Limb (tissue), 2 donors: ENCODE measurements around the gene CDIPT.
A peak's percentile ranks its signal among the peaks of the same experiment; 100 is the strongest.
"Not testable (repeated sequence)": the region's sequence is repeated elsewhere in the genome, so short reads cannot be mapped to it uniquely, and the experiment has no call there.

Experiments used
- DNase-seq, 2 donors: peaks; one replicate each; pipeline ENCODE4 v3.0.0-alpha.2; 2016; ENCODE audit errors: extremely low spot score in 2 of 2

The CDIPT gene

DNA sequence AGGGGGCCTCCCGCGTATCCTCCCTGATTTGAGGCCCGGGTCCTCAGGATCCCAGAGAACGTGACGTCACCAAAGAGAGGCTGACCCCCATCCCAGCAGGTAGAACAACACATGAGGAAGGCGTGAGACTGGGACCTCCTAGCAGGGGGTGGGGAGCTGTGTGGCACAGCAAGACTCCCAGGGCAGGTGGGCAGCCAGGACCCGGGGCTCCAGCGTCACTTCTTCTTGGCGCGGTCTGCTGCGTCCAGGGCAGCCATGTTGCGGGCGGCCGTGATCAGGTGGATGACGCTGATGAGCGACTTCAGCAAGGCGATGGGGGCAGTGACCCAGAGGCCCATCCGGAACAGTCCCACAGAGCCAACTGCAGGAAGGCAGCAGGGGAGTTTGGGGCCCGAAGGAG lies 4.1 kb downstream of the CDIPT start:
- no peak for DNase-seq

DNA sequence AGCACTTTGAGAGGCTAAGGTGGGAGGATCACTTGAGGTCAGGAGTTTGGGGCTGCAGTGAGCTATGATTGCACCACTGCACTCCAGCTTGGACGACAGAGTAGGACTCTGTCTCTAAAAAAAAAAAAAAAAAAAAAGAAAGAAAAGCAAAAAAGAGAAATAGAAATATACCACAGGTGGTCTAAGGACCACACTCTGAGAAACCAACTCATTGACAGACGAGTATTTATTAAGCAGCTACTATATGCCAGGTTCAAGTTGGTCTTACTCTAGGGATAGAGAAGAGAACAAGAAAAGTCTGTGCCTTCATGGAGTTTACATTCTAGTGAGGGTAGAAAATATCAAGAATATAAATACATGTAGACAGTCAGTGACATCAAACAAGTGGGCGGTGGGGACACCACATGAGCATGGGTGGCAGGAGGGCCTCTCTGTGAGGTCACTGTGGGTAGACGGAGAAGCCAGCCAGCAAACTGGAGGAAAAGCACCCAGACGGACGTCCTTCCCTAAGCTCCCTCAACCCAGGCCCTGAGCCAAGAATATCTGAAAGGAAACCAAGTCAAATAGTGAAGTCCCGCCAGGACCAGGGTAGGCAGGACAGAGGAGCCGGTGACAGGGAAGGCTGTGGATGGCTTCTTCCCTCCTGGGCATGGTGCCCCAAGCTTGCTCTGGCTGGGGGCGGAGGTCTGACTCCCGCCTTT lies 4.7 kb downstream of the CDIPT start:
- no peak for DNase-seq

DNA sequence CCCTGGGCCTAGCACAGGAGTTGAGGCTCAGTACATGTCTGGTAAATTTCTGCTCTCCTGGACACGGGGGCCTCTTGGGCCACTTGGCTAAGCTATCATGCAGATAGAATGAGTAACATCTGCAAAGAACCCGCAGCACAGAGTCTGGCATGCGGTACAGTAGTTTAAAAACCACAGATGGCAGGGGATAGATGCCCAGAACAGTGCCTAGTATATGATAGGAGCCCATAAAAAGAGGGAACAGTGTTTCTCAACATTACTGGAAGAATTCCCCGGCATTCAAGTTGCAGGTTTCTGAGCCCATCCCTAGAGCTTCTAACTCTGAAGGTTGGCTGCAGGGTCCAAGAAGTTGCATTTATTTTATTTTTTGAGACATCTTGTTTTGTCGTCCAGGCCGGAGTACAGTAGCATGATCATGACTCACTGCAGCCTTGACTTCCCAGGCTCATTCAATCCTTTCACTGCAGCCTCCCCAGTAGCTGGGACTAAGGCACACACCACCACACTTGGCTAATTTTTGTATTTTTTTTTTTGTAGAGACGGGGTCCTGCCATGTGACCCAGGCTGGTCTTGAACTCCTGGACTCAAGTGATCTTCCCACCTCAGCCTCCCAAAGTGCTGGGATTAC lies 5.8 kb downstream of the CDIPT start:
- no peak for DNase-seq

DNA sequence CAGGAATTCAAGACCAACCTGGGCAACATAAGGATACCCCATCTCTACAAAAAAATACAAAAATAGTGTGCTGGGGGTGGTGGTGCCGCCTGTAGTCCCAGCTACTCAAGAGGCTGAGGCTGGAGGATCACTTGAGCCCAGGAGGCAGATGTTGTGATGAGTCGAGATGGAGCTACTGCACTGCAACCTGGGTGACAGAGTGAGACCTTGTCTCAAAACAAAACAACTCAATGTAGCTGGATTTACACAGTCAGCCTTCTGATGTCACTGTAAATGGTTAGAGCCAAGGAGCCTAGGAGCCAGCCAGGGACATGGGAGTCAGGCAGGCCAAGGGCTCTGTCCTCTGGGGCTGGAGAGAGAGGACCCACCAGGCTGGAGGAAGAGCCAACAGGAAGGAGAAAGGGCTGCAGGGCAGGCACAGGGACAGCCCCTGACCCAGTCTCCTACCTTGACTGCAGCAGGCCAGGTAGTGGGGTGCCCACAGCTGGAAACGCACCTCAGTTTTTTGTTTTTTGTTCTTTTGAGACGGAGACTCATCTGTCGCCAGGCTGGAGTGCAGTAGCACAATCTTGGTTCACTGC lies 8.4 kb downstream of the CDIPT start:
- no peak for DNase-seq

DNA sequence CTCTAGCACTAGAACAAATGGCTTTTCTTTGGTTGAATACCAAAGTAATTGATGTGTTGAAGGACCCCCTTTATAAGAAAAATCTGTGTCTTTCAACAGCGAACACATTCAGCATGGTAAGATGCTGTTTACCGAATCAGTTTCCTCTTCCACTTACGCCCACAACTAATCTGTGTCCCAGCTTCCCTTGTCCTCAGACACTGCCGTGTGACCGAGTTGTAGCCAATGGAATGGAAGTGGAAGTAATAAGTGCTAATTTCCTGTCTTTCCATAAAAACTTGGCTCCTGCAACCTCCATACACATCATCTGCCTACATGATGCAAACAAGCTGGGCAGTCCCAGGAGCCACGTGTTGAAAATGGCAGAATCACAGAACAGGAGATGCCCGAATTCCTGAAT lies 10.4 kb downstream of the CDIPT start:
- no peak for DNase-seq

DNA sequence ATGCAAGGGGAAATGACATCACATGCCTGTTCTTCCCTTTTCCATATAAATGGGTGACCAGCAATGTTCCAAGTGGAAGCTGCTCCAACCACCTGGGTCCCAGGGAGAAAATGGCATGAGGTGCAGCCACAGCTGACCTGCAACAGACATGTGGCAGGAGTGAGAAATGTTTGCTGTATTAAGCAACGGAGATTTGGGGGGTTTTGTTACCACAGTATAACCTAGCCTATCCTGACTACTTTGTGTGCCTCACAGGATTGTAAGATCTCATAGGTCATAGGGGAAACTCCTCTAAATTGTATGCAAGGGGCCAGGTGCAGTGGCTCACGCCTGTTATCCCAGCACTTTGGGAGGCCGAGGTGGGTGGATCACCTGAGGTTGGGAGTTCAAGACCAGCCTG lies 12.0 kb downstream of the CDIPT start:
- no peak for DNase-seq

DNA sequence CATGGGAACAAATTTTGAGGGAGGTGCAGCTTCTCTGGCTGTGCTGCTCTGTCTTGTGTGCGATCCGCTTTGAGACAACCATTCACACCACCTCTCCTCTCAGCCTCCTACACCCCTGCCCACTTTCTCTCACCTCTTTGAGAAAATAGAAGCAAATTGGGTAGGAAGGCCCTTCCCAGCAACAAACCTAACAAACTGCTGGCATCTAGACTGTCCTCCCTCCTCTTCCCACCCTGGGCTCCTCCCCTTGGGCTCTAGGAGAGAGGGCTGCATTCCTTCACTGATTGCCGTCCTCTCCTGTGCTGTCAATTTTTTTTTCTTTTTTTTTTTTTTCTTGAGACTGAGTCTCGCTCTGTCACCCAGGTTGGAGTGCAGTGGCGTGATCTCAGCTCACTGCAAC lies 13.5 kb downstream of the CDIPT start:
- DNase-seq = no peak

DNA sequence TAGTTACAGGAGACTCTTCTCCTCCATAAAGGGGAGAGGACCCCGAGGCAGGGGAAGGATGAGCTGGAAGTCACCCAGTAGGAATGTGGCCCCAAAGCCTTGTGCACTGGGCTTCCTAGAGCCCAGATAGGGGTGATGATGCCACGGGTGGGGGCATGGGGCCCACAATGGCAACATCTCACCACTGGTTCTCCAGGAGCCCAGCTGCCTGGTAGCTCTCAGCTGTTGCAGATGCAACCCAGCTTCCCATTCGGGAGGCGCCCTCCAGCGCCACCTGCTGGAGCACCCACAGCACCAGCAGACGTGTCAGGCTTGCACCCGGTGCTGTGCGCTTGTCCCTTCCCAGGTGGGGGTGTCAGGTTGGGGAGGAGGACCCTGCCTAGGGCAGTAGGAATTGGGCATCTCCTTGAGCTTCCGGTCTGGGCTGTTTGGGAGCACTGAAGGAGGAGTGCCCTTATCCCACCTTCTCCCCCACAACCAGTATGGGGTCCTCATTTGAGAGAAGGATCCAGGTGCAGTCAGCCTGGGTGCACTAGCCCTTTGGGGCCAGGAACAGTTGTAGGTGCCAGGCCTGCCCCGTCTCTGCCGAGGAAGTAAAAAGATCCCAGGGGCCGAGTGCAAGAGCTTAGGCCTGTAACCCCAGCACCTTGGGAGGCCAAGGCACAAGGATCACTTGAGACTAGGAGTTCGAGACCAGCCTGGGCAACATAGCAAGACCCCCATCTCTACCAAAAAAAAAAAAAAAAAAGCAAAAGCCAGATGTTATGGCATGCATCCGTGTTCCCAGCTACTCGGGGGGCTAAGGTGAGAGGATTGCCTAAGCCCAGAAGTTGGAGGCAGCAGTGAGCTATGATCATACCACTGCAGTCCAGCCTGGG lies 14.4 kb downstream of the CDIPT start:
- peak in 1 of 2 donors; percentile 69 for DNase-seq

DNA sequence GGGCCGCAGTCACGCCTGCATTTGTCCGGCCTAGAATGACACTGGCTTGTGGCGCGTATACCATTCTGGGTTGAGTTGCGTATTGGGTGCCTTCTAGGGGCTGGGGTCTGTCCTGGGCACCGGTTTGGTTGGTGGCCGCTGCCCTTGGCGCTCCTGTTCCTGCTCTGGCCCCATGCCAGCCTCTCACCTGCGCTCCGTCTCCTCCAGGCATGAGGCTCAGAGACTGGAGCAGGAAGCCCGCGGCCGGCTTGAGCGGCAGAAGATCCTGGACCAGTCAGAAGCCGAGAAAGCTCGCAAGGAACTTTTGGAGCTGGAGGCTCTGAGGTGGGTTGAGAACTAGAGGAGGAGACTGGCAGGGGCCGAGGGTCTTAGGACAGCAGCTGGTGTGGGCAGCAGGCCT lies 17.4 kb downstream of the CDIPT start:
- DNase-seq = no peak

DNA sequence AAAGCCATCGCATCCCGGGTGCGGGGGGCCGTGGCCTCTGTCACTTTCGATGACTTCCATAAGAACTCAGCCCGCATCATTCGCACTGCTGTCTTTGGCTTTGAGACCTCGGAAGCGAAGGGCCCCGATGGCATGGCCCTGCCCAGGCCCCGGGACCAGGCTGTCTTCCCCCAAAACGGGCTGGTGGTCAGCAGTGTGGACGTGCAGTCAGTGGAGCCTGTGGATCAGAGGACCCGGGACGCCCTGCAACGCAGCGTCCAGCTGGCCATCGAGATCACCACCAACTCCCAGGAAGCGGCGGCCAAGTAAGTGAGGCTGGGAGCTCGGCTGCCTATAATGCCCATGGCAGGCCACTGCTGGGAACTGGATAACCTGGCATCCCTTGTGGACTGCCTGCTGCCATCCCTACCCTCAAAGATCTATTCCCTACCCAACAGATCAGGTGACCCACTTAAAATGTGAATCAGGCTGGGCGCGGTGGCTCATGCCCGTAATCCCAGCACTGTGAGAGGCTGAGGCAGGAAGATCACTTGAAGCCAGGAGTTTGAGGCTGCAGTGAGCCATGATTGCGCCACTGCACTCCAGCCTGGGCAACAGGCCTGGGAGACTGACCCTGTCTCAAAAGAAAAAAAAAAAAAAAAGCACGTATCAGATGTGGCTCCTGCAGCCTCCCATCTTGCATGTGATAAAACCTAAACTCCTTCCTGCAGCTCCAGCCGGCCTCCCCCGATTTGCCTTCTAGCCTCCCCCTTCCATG lies 18.3 kb downstream of the CDIPT start:
- DNase-seq = no peak

DNA sequence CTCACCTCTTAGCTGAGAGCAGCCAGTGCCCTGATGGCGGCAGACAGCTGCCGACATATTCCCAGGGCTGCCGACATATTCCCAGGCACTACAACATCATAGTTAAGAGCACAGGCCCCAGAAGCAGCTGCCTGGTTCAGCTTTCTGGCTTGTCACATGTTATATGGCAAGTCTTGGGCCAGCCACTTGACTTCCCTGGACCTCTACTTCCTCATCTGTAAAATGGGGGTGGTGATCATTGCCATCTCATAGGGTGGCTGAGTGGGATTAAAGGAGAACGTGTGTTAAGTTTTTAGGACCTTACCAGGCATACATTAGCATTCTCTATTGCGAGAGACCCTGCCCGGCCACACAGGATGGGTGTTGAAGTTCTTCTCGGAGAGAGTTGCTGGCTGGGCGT lies 19.1 kb downstream of the CDIPT start:
- DNase-seq = no peak

DNA sequence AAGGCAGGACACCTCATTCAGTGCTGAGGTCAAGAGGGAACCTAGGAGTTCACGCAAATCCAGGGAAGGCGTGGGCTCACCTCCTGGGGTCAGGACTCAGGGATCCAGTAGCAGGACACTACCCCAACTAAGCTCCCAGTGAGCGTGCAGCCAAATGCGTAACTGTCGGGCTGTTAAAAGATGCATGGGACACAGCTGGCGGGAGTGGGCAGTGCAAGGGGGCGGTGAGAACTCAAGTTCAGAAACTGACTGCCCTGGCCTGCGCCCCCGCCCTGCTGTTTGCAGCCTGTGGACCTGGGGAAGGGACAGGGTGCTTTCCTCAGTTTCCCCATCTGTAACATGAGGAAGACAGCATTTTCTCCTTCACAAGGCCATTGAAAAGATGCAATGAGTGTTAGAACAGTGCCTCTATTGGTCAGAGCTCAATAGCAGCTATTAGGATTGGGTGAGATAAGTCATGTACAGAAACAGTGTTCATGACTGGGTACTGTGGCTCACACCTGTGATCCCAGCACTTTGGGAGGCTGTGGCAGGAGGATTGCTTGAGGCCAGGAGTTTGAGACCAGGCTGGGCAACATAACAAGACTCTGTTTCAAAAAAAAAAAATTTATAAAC lies 20.2 kb downstream of the CDIPT start:
- DNase-seq = no peak

DNA sequence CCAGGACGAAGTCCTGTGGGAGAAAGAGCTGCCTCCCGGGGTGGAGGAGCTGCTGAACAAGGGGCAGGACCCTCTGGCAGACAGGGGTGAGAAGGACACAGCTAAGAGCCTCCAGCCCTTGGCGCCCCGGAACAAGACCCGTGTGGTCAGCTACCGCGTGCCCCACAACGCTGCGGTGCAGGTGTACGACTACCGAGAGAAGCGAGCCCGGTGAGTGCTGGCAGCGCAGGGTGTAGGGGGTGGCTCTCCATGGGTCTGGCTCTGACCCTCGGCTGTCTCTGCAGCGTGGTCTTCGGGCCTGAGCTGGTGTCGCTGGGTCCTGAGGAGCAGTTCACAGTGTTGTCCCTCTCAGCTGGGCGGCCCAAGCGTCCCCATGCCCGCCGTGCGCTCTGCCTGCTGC lies 21.4 kb downstream of the CDIPT start:
- DNase-seq = no peak

DNA sequence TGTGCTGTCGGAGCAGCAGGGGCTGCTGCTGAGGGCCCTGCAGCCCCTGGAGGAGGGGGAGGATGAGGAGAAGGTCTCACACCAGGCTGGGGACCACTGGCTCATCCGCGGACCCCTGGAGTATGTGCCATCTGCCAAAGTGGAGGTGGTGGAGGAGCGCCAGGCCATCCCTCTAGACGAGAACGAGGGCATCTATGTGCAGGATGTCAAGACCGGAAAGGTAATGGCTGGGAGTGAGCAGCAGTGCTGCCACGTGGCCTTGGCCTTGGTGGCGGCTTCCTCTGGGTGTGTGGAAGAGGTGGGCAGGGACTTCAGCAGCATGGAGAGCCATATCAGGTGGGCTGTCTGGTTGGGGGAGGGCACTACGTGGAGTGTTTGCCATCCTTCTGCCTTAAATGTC lies 22.8 kb downstream of the CDIPT start:
- DNase-seq = no peak

DNA sequence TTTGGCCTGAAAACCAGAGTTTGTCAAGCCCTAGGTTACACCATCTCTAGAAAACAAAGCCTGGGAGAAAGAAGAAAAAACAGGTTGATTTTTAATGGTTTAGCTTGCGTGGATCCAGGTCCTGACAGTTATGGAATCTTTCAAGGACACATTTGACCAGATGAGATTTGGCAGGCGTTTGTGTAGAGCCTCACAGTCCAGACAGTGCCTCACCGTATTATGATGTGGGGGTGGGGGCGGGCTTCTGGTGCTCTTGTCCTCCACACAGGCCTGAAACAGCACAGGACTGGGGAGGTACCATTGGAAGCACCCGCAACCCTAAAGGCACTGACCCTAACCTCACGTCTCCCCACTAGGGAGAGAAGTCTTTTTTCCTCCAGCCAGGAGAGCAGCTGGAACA lies 23.2 kb downstream of the CDIPT start:
- no peak for DNase-seq

DNA sequence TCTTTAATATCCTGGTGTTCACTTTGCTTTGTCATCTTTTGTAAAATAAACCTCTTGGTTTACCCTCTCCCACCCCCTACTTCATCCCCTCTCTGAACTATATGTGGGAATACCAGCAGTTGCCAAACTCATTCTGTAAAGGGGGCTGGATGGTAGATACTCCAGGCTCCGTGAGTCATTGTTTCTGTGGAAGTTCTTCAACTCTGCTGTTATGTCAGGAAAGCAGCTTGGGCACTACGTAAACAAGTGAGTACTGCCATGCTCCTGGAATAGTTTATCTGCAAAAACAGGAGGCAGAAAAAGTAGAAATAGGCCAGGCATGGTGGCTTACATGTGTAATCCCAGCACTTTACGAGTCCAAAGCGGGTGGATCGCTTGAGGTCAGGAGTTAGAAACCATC lies 25.2 kb downstream of the CDIPT start:
- no peak for DNase-seq

DNA sequence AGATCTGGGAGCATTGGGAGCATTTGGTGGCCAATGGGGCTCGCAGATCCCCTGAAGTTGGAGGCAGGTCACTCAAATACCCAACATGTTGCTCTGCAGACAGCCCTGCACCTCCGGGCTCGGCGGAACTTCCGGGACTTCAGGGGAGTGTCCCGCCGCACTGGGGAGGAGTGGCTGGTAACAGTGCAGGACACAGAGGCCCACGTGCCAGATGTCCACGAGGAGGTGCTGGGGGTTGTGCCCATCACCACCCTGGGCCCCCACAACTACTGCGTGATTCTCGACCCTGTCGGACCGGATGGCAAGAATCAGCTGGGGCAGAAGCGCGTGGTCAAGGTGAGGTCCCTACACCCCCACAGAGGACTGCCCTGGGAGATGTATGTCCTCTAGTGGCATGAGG lies 26.4 kb downstream of the CDIPT start:
- DNase-seq = no peak

DNA sequence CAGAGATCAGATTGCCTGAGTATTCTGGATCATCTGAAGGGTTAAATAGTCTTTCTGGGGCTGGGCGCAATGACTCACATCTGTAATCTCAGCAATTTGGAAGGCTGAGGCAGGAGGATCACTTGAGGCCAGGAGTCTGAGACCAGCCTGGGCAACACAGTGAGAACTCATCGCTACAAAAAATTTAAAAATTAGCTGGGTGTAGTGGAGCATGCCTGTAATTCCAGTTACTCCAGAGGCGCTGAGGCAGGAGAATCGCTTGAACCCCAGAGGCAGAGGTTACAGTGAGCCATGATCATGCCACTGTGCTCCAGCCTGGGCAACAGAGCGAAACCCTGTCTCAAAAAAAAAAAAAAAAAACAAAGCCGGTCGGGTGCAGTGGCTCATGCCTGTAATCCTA lies 27.1 kb downstream of the CDIPT start:
- no peak for DNase-seq

DNA sequence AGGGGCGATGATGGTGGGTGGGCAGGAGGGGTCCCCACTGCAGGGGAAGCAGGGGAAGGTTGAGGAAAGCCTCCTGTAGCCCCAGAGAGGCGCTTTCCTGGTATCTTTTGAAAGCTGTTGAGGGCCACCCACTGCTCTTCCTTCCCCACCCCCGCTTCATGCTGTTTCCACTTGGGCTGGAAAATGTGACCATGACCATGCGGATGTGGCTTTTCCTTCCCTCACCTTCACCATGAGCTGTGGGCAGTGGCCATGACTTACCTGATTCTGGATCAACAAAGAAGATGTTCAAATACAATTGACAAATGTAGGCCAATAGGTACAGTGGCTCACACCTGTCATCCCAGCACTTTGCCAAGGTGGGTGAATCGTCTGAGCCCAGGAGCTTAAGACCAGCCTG lies 28.9 kb downstream of the CDIPT start:
- no peak for DNase-seq

DNA sequence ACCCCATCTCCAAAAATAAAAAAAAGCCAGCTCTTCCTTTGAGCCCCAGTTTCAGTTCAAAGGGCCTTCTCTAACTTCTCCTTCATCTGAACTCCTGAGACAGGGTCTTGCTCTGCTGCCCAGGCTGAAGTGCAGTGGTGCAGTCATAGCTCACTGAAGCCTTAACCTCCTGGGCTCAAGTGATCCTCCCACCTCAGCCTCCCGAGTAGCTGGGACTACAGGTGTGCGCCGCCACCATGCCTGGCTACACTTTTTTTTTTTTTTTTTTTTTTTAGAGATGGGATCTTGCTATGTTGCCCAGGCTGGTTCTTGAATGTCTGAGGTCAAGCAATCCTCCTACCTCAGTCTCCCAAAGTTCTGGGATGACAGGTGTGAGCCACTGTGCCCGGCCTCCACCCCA lies 29.8 kb downstream of the CDIPT start:
- DNase-seq = not testable (repeated sequence)

DNA sequence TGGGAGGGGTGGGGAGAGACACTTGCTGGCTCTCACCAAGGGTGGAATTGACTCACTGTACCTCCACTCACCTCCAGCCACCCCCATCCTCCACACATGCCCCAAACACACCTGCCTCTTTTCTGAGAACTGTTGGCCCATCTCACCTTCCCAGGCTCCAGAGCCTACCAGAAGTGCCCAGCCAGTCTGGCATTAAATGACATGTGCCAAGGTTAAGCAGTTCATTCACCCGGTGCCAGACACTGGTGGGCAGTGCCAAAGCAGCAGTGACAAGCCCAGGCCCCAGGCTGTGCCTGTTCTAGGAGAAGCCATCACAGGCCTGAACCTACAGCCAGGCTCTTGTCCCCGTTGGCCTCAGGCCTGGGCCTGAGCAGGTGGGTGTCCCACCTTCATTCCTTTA lies 31.5 kb downstream of the CDIPT start:
- DNase-seq = no peak
